Keratinocyte (primary cell): ENCODE data around the gene OR5T1. TPM values are rescaled to one million over a fixed set of nuclear protein-coding genes. Genes with fewer than 3 reads are reported as not detected.

ENCODE experiments used
- DNase-seq: peaks from one replicate; pipeline ENCODE4 v3.0.0-alpha.2; 2011; ENCODE audit warnings: low read depth, missing footprints, low spot score
- FAIRE-seq: peaks from 2 replicates; lab custom pipeline; 2011; peaks lifted over from hg19 to GRCh38; lab: Jason Lieb, UNC
- H2AFZ ChIP-seq: 2 replicates; pipeline ENCODE4 v1.6.0; 2012; ENCODE audit warnings: low read length, control low read depth, inconsistent platforms; ENCODE audit not compliant: control insufficient read depth
- H3K27ac ChIP-seq: 2 replicates; pipeline ENCODE4 v1.5.1; 2011; ENCODE audit warnings: low read length; ENCODE audit not compliant: control insufficient read depth, insufficient read depth
- H3K27me3 ChIP-seq: 3 replicates; pipeline ENCODE4 v1.6.0; 2011; ENCODE audit warnings: low read length; ENCODE audit not compliant: control insufficient read depth, insufficient read depth; ENCODE audit errors: extremely low read depth
- H3K36me3 ChIP-seq, 2 experiments: 2 replicates in 1 of 2; 3 replicates in 1 of 2; pipeline ENCODE4 v1.5.1; 2011; ENCODE audit warnings: low read length in 2 of 2, mild to moderate bottlenecking in 1 of 2; ENCODE audit not compliant: control insufficient read depth in 2 of 2, insufficient read depth in 2 of 2; ENCODE audit errors: extremely low read depth in 1 of 2
- H3K4me1 ChIP-seq: 3 replicates; pipeline ENCODE4 v1.5.1; 2011; ENCODE audit warnings: low read length; ENCODE audit not compliant: control insufficient read depth, insufficient read depth; ENCODE audit errors: extremely low read depth
- H3K4me2 ChIP-seq: 3 replicates; pipeline ENCODE4 v1.6.0; 2011; ENCODE audit warnings: low read depth, low read length; ENCODE audit not compliant: control insufficient read depth, insufficient read depth; ENCODE audit errors: extremely low read depth
- H3K4me3 ChIP-seq, 3 experiments: fragments of 200-600 bp in 1 of 3; sonication (generic) in 1 of 3; 2 replicates in 2 of 3; 3 replicates in 1 of 3; pipeline ENCODE4 v1.5.1; 2011 to 2016; ENCODE audit warnings: low read length in 3 of 3, mild to moderate bottlenecking in 3 of 3, control low read depth in 2 of 3, inconsistent platforms in 1 of 3, low read depth in 1 of 3, mixed read lengths in 1 of 3, mixed run types in 1 of 3, moderate library complexity in 1 of 3; ENCODE audit not compliant: control insufficient read depth in 2 of 3, insufficient read depth in 2 of 3; ENCODE audit errors: extremely low read depth in 1 of 3
- H3K79me2 ChIP-seq: 2 replicates; pipeline ENCODE4 v1.6.0; 2012; ENCODE audit warnings: low read length; ENCODE audit not compliant: control insufficient read depth, insufficient read depth
- H3K9ac ChIP-seq: 3 replicates; pipeline ENCODE4 v1.6.0; 2011; ENCODE audit warnings: low read length; ENCODE audit not compliant: control insufficient read depth, insufficient read depth; ENCODE audit errors: extremely low read depth
- H3K9me1 ChIP-seq: 3 replicates; pipeline ENCODE4 v1.6.0; 2011; ENCODE audit warnings: low read length; ENCODE audit not compliant: control insufficient read depth, insufficient read depth; ENCODE audit errors: extremely low read depth
- H3K9me3 ChIP-seq: 2 replicates; pipeline ENCODE4 v1.5.1; 2012; ENCODE audit warnings: low read depth, low read length; ENCODE audit not compliant: control insufficient read depth
- H4K20me1 ChIP-seq: 3 replicates; pipeline ENCODE4 v1.6.0; 2011; ENCODE audit warnings: low read length; ENCODE audit not compliant: control insufficient read depth, insufficient read depth; ENCODE audit errors: extremely low read depth
- CTCF ChIP-seq, 3 experiments: IDR thresholded peaks in 1 of 3; conservative IDR thresholded peaks in 1 of 3; optimal IDR thresholded peaks in 1 of 3; 2 replicates in 2 of 3; 3 replicates in 1 of 3; pipeline versions ENCODE3 to v1.5.1; 2011; ENCODE audit warnings: low read length in 3 of 3, mild to moderate bottlenecking in 3 of 3, moderate library complexity in 2 of 3, control low read depth in 1 of 3, inconsistent platforms in 1 of 3; ENCODE audit not compliant: insufficient read depth in 2 of 3; ENCODE audit errors: extremely low read depth in 1 of 3
- EZH2 ChIP-seq: IDR thresholded peaks from one replicate; pipeline ENCODE4 v1.6.1; 2012; ENCODE audit warnings: inconsistent platforms, mild to moderate bottlenecking, low read length, moderate library complexity
- dilution Hi-C: fragments of 300-500 bp; cut with MboI; formaldehyde crosslinking; loops from one replicate; pipeline ENCODE4 v1.7.0; 2020; ENCODE audit warnings: low sequenced_read_pairs; ENCODE audit not compliant: extremely low pct_ligation_motif_present
- polyA plus RNA-seq, 5 experiments: library from polyadenylated mRNA; depleted of rRNA in 3 of 5; stranded (reverse) in 3 of 5; stranded (forward) in 1 of 5; unstranded in 1 of 5; fragments of >200 nt; gene quantifications; 1 replicate in 1 of 5; 2 replicates in 3 of 5; 3 replicates in 1 of 5; pipeline versions ENCODE4 v1.2.1 to v1.2.3, GENCODE V29; 2011 to 2012; ENCODE audit warnings: missing spikeins in 2 of 5, low read depth in 1 of 5, low replicate concordance in 1 of 5

Gene OR5T1
- polyA plus RNA-seq, 1 donor (not counting 4 experiments of a cell fraction or from before 2014, with no cell fraction given), result not detected

GRCh38 chr11:56251954-56252353 lies 22.0 kb upstream of the OR5T1 start, which contains the start of gene OR5T3:
Gene OR5T3 (plus strand): TSS chr11:56252254. CDS start chr11:56252254, 0 bp downstream.
- H4K20me1 ChIP-seq, result no peaks in the 10 kb centered on the region
- H3K27ac ChIP-seq, result no peak within 1 kb of the TSS
- H3K27me3 ChIP-seq, result no peaks in the 10 kb centered on the region
- no peaks in the 10 kb centered on the region for H3K79me2 ChIP-seq
- no peak within 1 kb of the TSS for H2AFZ ChIP-seq
- H3K4me2 ChIP-seq, result no peak within 1 kb of the TSS
- H3K36me3 ChIP-seq, result no peaks in the 10 kb centered on the region
- dilution Hi-C loops, result no loop called here
- FAIRE-seq (no peak), DNase-seq (no peak)
- no peaks in the 10 kb centered on the region for H3K4me1 ChIP-seq
- H3K9me3 ChIP-seq, result no peaks in the 10 kb centered on the region
- TF ChIP-seq EZH2 (no peak), CTCF (optimal IDR thresholded peaks at IDR 0.05 in 1 of 3, IDR thresholded peaks at IDR 0.05 in 1 of 3, conservative IDR thresholded peaks at IDR 0.05 in 1 of 3; ENCODE audit: extremely low read depth in 1 of 3, insufficient read depth in 2 of 3, low read length in 3 of 3) (no peak)
- H3K9me1 ChIP-seq, result no peaks in the 10 kb centered on the region
- no peak within 1 kb of the TSS for H3K9ac ChIP-seq
- H3K4me3 ChIP-seq, result no peak within 1 kb of the TSS

GRCh38 chr11:56271092-56271491 lies 2.9 kb upstream of the OR5T1 start:
- no peak overlapping the region for H3K27ac ChIP-seq
- no peak for DNase-seq
- no peak for TF ChIP-seq EZH2
- TF ChIP-seq CTCF (optimal IDR thresholded peaks at IDR 0.05 in 1 of 3, IDR thresholded peaks at IDR 0.05 in 1 of 3, conservative IDR thresholded peaks at IDR 0.05 in 1 of 3; ENCODE audit: extremely low read depth in 1 of 3, insufficient read depth in 2 of 3, low read length in 3 of 3), result no peak

More at GRCh38 chr11:56271092-56271491, 2.9 kb upstream of the OR5T1 start:
- peaks cover 2% of the 10 kb centered on the region for H3K9me3 ChIP-seq
- H3K9me1 ChIP-seq, result no peaks in the 10 kb centered on the region
- dilution Hi-C loops, result no loop called here
- no peaks in the 10 kb centered on the region for H3K27me3 ChIP-seq
- no peak overlapping the region for H2AFZ ChIP-seq
- no peaks in the 10 kb centered on the region for H3K36me3 ChIP-seq
- H3K4me1 ChIP-seq, result no peaks in the 10 kb centered on the region
- no peak overlapping the region for H3K9ac ChIP-seq
- no peak overlapping the region for H3K4me3 ChIP-seq
- H3K79me2 ChIP-seq, result no peaks in the 10 kb centered on the region
- H3K4me2 ChIP-seq, result no peak overlapping the region
- no peak for FAIRE-seq
- H4K20me1 ChIP-seq, result no peaks in the 10 kb centered on the region
